Keratinocyte (primary cell): ENCODE measurements around the gene SEPTIN10. TPM values are rescaled to one million over a fixed set of nuclear protein-coding genes. Genes with fewer than 3 reads are reported as not detected.

Experiments used
- DNase-seq: peaks from one replicate; pipeline ENCODE4 v3.0.0-alpha.2; 2011; ENCODE audit warnings: low read depth, missing footprints, low spot score
- FAIRE-seq: peaks from 2 replicates; lab custom pipeline; 2011; peaks lifted over from hg19 to GRCh38; lab: Jason Lieb, UNC
- H2AFZ ChIP-seq: 2 replicates; pipeline ENCODE4 v1.6.0; 2012; ENCODE audit warnings: low read length, control low read depth, inconsistent platforms; ENCODE audit not compliant: control insufficient read depth
- H3K27ac ChIP-seq: 2 replicates; pipeline ENCODE4 v1.5.1; 2011; ENCODE audit warnings: low read length; ENCODE audit not compliant: control insufficient read depth, insufficient read depth
- H3K27me3 ChIP-seq: 3 replicates; pipeline ENCODE4 v1.6.0; 2011; ENCODE audit warnings: low read length; ENCODE audit not compliant: control insufficient read depth, insufficient read depth; ENCODE audit errors: extremely low read depth
- H3K36me3 ChIP-seq, 2 experiments: 2 replicates in 1 of 2; 3 replicates in 1 of 2; pipeline ENCODE4 v1.5.1; 2011; ENCODE audit warnings: low read length in 2 of 2, mild to moderate bottlenecking in 1 of 2; ENCODE audit not compliant: control insufficient read depth in 2 of 2, insufficient read depth in 2 of 2; ENCODE audit errors: extremely low read depth in 1 of 2
- H3K4me1 ChIP-seq: 3 replicates; pipeline ENCODE4 v1.5.1; 2011; ENCODE audit warnings: low read length; ENCODE audit not compliant: control insufficient read depth, insufficient read depth; ENCODE audit errors: extremely low read depth
- H3K4me2 ChIP-seq: 3 replicates; pipeline ENCODE4 v1.6.0; 2011; ENCODE audit warnings: low read depth, low read length; ENCODE audit not compliant: control insufficient read depth, insufficient read depth; ENCODE audit errors: extremely low read depth
- H3K4me3 ChIP-seq, 3 experiments: fragments of 200-600 bp in 1 of 3; sonication (generic) in 1 of 3; 2 replicates in 2 of 3; 3 replicates in 1 of 3; pipeline ENCODE4 v1.5.1; 2011 to 2016; ENCODE audit warnings: low read length in 3 of 3, mild to moderate bottlenecking in 3 of 3, control low read depth in 2 of 3, inconsistent platforms in 1 of 3, low read depth in 1 of 3, mixed read lengths in 1 of 3, mixed run types in 1 of 3, moderate library complexity in 1 of 3; ENCODE audit not compliant: control insufficient read depth in 2 of 3, insufficient read depth in 2 of 3; ENCODE audit errors: extremely low read depth in 1 of 3
- H3K79me2 ChIP-seq: 2 replicates; pipeline ENCODE4 v1.6.0; 2012; ENCODE audit warnings: low read length; ENCODE audit not compliant: control insufficient read depth, insufficient read depth
- H3K9ac ChIP-seq: 3 replicates; pipeline ENCODE4 v1.6.0; 2011; ENCODE audit warnings: low read length; ENCODE audit not compliant: control insufficient read depth, insufficient read depth; ENCODE audit errors: extremely low read depth
- H3K9me1 ChIP-seq: 3 replicates; pipeline ENCODE4 v1.6.0; 2011; ENCODE audit warnings: low read length; ENCODE audit not compliant: control insufficient read depth, insufficient read depth; ENCODE audit errors: extremely low read depth
- H3K9me3 ChIP-seq: 2 replicates; pipeline ENCODE4 v1.5.1; 2012; ENCODE audit warnings: low read depth, low read length; ENCODE audit not compliant: control insufficient read depth
- H4K20me1 ChIP-seq: 3 replicates; pipeline ENCODE4 v1.6.0; 2011; ENCODE audit warnings: low read length; ENCODE audit not compliant: control insufficient read depth, insufficient read depth; ENCODE audit errors: extremely low read depth
- EZH2 ChIP-seq: IDR thresholded peaks from one replicate; pipeline ENCODE4 v1.6.1; 2012; ENCODE audit warnings: inconsistent platforms, mild to moderate bottlenecking, low read length, moderate library complexity
- dilution Hi-C: fragments of 300-500 bp; cut with MboI; formaldehyde crosslinking; loops from one replicate; pipeline ENCODE4 v1.7.0; 2020; ENCODE audit warnings: low sequenced_read_pairs; ENCODE audit not compliant: extremely low pct_ligation_motif_present
- polyA plus RNA-seq, 5 experiments: library from polyadenylated mRNA; depleted of rRNA in 3 of 5; stranded (reverse) in 3 of 5; stranded (forward) in 1 of 5; unstranded in 1 of 5; fragments of >200 nt; gene quantifications; 1 replicate in 1 of 5; 2 replicates in 3 of 5; 3 replicates in 1 of 5; pipeline versions ENCODE4 v1.2.1 to v1.2.3, GENCODE V29; 2011 to 2012; ENCODE audit warnings: missing spikeins in 2 of 5, low read depth in 1 of 5, low replicate concordance in 1 of 5
- TF ChIP-seq, protein P1 (sequence below), 3 experiments: IDR thresholded peaks in 1 of 3; conservative IDR thresholded peaks in 1 of 3; optimal IDR thresholded peaks in 1 of 3; 2 replicates in 2 of 3; 3 replicates in 1 of 3; pipeline versions ENCODE3 to v1.5.1; 2011; ENCODE audit warnings: low read length in 3 of 3, mild to moderate bottlenecking in 3 of 3, moderate library complexity in 2 of 3, control low read depth in 1 of 3, inconsistent platforms in 1 of 3; ENCODE audit not compliant: insufficient read depth in 2 of 3; ENCODE audit errors: extremely low read depth in 1 of 3

Gene SEPTIN10
- polyA plus RNA-seq, 1 donor (not counting 4 experiments of a cell fraction or from before 2014, with no cell fraction given), result 72.6 TPM

DNA sequence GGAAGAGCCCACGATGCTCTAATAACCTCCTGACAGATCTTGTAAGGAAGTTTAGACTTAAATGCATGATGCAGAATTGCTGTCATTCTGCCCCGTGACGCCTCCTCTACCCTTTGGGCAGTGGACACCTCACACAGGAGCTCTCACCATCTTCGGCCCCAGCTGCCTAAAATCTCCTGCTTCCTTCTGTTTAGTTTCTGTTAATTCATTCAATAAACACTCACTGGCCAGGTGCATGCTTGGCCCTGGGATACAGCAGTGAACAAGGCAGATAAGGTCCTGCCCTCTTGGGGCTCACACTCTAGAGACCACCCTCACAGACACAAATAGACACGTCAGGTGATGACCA, 81.1 kb downstream of the SEPTIN10 start:
- no peak overlapping the region for H2AFZ ChIP-seq
- DNase-seq (no peak), FAIRE-seq (no peak)
- no peaks in the 10 kb centered on the region for H4K20me1 ChIP-seq
- H3K9me1 ChIP-seq, result no peaks in the 10 kb centered on the region
- H3K4me1 ChIP-seq, result no peaks in the 10 kb centered on the region
- no peak overlapping the region for H3K9ac ChIP-seq
- no peak overlapping the region for H3K4me3 ChIP-seq
- H3K79me2 ChIP-seq, result no peaks in the 10 kb centered on the region
- no peaks in the 10 kb centered on the region for H3K36me3 ChIP-seq
- H3K27ac ChIP-seq, result no peak overlapping the region
- no peaks in the 10 kb centered on the region for H3K9me3 ChIP-seq
- H3K4me2 ChIP-seq, result no peak overlapping the region
- TF ChIP-seq, protein P1, sequence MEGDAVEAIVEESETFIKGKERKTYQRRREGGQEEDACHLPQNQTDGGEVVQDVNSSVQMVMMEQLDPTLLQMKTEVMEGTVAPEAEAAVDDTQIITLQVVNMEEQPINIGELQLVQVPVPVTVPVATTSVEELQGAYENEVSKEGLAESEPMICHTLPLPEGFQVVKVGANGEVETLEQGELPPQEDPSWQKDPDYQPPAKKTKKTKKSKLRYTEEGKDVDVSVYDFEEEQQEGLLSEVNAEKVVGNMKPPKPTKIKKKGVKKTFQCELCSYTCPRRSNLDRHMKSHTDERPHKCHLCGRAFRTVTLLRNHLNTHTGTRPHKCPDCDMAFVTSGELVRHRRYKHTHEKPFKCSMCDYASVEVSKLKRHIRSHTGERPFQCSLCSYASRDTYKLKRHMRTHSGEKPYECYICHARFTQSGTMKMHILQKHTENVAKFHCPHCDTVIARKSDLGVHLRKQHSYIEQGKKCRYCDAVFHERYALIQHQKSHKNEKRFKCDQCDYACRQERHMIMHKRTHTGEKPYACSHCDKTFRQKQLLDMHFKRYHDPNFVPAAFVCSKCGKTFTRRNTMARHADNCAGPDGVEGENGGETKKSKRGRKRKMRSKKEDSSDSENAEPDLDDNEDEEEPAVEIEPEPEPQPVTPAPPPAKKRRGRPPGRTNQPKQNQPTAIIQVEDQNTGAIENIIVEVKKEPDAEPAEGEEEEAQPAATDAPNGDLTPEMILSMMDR (optimal IDR thresholded peaks at IDR 0.05 in 1 of 3, IDR thresholded peaks at IDR 0.05 in 1 of 3, conservative IDR thresholded peaks at IDR 0.05 in 1 of 3; ENCODE audit: extremely low read depth in 1 of 3, insufficient read depth in 2 of 3, low read length in 3 of 3), result no peak
- no peak for TF ChIP-seq EZH2
- H3K27me3 ChIP-seq, result peaks cover 4% of the 10 kb centered on the region
- dilution Hi-C loops, result no loop called here

DNA sequence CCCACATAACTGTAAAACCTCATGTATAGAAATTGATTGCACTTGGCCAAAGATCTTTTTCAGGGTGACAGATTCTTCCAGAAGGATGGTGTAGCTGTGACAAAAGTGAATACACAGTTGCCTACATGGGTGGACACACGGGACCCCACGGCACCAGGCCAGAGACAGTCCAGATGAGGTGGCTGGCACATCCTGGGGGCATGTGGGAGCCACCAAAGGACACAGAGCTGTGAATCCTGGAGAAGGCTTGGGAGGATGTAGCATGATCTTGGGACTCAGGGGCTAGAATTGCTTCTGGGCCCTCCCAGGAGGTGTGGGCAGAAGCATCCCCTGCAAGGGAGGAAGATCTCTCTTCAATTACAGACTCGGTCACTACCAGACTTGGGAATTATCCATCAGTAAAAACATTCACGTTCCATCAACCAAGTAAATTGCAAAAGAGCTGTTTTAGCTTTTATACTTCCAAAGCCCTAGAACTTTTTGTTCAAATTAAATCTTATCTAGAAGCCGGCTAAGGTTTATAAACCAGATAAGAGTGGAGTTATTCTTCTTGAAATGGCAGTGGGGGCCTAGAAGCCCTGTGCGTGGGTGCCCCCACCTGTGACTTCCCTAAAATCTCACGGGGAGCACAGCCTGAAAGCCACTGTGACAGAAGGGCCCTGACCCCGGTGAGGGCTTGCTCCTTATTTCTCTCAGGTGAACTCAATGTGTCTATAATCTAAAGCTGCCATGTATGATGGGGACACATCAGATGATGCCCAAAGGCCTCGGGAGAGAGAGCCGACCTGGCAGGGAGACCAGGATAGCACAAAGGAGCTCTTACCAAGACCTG, 81.7 kb downstream of the SEPTIN10 start:
- Histone ChIP-seq H3K27ac (no peak overlapping the region), H3K9me1 (no peaks in the 10 kb centered on the region), H4K20me1 (no peaks in the 10 kb centered on the region), H3K36me3 (no peaks in the 10 kb centered on the region), H3K9ac (no peak overlapping the region), H3K4me2 (no peak overlapping the region), H3K79me2 (no peaks in the 10 kb centered on the region), H3K4me1 (no peaks in the 10 kb centered on the region), H3K4me3 (no peak overlapping the region), H3K27me3 (peaks cover 4% of the 10 kb centered on the region), H2AFZ (no peak overlapping the region), H3K9me3 (no peaks in the 10 kb centered on the region)
- dilution Hi-C loops, result no loop called here
- FAIRE-seq, result no peak
- DNase-seq, result no peak
- no peak for TF ChIP-seq EZH2
- TF ChIP-seq, protein P1 (optimal IDR thresholded peaks at IDR 0.05 in 1 of 3, IDR thresholded peaks at IDR 0.05 in 1 of 3, conservative IDR thresholded peaks at IDR 0.05 in 1 of 3; ENCODE audit: extremely low read depth in 1 of 3, insufficient read depth in 2 of 3, low read length in 3 of 3), result no peak
